Measurements from ENCODE around the gene CLPTM1.

CLPTM1 gene

DNA sequence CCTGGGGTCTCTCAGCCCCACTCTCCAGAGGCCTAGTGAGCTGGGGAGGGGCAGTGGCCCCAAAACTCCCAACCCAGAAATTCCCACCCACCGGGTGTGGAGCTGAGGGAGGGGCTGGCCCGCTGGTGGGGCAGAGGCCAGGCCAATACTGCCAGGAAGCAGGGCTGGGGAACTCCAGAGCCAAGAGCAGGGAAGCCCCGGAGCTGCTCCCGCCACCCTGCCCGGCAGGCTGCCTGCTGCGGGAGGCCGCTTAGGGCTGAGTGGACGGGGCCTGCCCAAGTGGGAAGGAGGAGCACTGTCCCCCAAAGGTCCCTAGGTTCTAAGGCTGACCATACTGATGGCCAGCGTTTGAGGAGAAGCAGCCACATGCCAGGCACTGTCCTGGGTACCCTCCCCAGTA is 33.1 kb downstream of the CLPTM1 start:
- Histone ChIP-seq H3K79me2 (ENCODE audit: control insufficient read depth, insufficient read depth, low read length, poor library complexity) (no peaks in the 10 kb centered on the region), H3K23ac (ENCODE audit: low read length) (no peak overlapping the region), H3K4ac (ENCODE audit: low read depth, low read length) (no peak overlapping the region), H2AFZ (ENCODE audit: insufficient read depth, low read length, poor library complexity) (no peak overlapping the region), H3K27me3 (ENCODE audit: insufficient read depth, low read length) (no peaks in the 10 kb centered on the region), H4K8ac (ENCODE audit: low read depth, low read length) (no peak overlapping the region), H3K4me2 (ENCODE audit: low read length) (no peak overlapping the region), H3K36me3 (ENCODE audit: control insufficient read depth in 1 of 2, insufficient read depth in 2 of 2, low read length in 2 of 2) (peaks cover 83 to 89% of the 10 kb centered on the region in 2 experiments), H3K27ac (ENCODE audit: low read depth, low read length) (no peak overlapping the region), H4K12ac (ENCODE audit: low read depth, low read length) (no peak overlapping the region), H3K79me1 (ENCODE audit: low read length) (no peaks in the 10 kb centered on the region), H3K9ac (ENCODE audit: low read length) (no peak overlapping the region), H3K9me3 (ENCODE audit: insufficient read depth, low read depth, low read length) (no peaks in the 10 kb centered on the region), H4K91ac (ENCODE audit: low read depth, low read length) (no peak overlapping the region), H2AK5ac (ENCODE audit: low read length) (no peak overlapping the region), H2BK12ac (ENCODE audit: low read length) (no peak overlapping the region), H2BK5ac (ENCODE audit: low read depth, low read length, poor library complexity) (no peak overlapping the region), H2BK120ac (ENCODE audit: insufficient read depth, low read length, poor library complexity) (no peak overlapping the region), H3K18ac (ENCODE audit: low read length) (no peak overlapping the region), H3K14ac (ENCODE audit: low read length) (no peak overlapping the region), H3K4me3 (ENCODE audit: low read depth, low read length) (no peak overlapping the region), H3K4me1 (ENCODE audit: control insufficient read depth in 1 of 2, insufficient read depth in 2 of 2, low read length in 2 of 2) (no peaks in the 10 kb centered on the region)
- no CpG with 5 or more reads among the region's 9 CpGs for WGBS (ENCODE audit: extremely low coverage, insufficient coverage, insufficient read length)
- DNase-seq, result no peak

DNA sequence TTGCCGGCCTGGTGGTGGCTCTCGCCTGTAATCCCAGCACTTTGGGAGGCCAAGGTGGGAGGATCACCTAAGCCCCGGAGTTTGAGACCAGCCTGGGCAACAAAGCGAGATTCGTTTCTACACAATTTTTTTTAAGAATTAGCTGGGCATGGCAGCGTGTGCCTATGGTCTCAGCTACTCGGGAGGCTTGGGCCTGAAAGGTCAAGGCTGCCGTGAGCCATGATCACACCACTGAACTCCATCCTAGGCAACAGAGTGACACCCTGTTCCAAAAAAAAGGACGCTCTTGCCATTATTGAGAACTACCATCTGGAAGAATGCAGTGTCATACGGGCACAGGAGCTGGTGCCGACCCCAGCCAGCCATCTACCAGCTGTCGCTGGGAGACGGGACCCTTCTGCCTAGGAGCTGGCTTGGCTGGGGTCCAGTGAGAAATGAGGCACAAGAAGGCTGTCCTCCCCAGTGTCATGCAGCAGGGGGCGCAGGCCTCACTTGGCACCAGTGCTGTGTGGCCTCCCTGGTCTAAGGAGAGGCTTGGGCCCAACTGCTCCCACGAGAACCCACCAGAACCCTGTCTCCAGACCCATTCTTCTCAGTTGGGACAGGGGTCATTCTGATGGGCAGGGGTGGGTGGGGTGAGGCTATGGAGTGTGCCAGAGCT is 33.8 kb downstream of the CLPTM1 start:
- H3K36me3 ChIP-seq (ENCODE audit: control insufficient read depth in 1 of 2, insufficient read depth in 2 of 2, low read length in 2 of 2), result peaks cover 84 to 85% of the 10 kb centered on the region in 2 experiments
- H4K8ac ChIP-seq (ENCODE audit: low read depth, low read length), result no peak overlapping the region
- H3K4me1 ChIP-seq (ENCODE audit: control insufficient read depth in 1 of 2, insufficient read depth in 2 of 2, low read length in 2 of 2), result no peaks in the 10 kb centered on the region
- no peak overlapping the region for H4K12ac ChIP-seq (ENCODE audit: low read depth, low read length)
- no peak overlapping the region for H2BK120ac ChIP-seq (ENCODE audit: insufficient read depth, low read length, poor library complexity)
- H3K18ac ChIP-seq (ENCODE audit: low read length), result no peak overlapping the region
- H3K79me1 ChIP-seq (ENCODE audit: low read length), result no peaks in the 10 kb centered on the region
- no peak overlapping the region for H2AK5ac ChIP-seq (ENCODE audit: low read length)
- H3K14ac ChIP-seq (ENCODE audit: low read length), result no peak overlapping the region
- peaks cover 2% of the 10 kb centered on the region for H3K9me3 ChIP-seq (ENCODE audit: insufficient read depth, low read depth, low read length)
- no peaks in the 10 kb centered on the region for H3K27me3 ChIP-seq (ENCODE audit: insufficient read depth, low read length)
- H3K9ac ChIP-seq (ENCODE audit: low read length), result no peak overlapping the region
- no peak overlapping the region for H2AFZ ChIP-seq (ENCODE audit: insufficient read depth, low read length, poor library complexity)
- no peak overlapping the region for H3K4me3 ChIP-seq (ENCODE audit: low read depth, low read length)
- H2BK5ac ChIP-seq (ENCODE audit: low read depth, low read length, poor library complexity), result no peak overlapping the region
- H3K79me2 ChIP-seq (ENCODE audit: control insufficient read depth, insufficient read depth, low read length, poor library complexity), result no peaks in the 10 kb centered on the region
- no peak overlapping the region for H2BK12ac ChIP-seq (ENCODE audit: low read length)
- H3K23ac ChIP-seq (ENCODE audit: low read length), result no peak overlapping the region
- WGBS (ENCODE audit: extremely low coverage, insufficient coverage, insufficient read length), result no CpG with 5 or more reads among the region's 15 CpGs
- peak; percentile 36 to 69 for DNase-seq
- H3K4ac ChIP-seq (ENCODE audit: low read depth, low read length), result no peak overlapping the region
- H3K4me2 ChIP-seq (ENCODE audit: low read length), result no peak overlapping the region
- H3K27ac ChIP-seq (ENCODE audit: low read depth, low read length), result no peak overlapping the region
- H4K91ac ChIP-seq (ENCODE audit: low read depth, low read length), result no peak overlapping the region

DNA sequence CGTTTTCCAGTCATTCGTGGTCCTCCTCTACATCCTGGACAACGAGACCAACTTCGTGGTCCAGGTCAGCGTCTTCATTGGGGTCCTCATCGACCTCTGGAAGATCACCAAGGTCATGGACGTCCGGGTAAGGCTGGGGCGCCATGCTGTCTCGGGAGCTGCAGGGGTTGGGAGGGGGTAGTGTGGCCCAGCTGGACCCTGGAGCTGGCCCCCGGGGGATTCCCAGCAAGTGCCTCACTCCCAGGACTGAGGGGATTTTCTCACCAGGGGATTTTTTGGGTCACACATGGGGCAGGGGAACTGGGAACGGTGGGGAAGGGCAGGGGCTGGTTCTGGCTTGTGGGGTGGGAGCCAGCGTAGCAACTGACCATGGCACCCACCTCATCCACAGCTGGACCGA is 35.3 kb downstream of the CLPTM1 start:
- no CpG with 5 or more reads among the region's 14 CpGs for WGBS (ENCODE audit: extremely low coverage, insufficient coverage, insufficient read length)
- DNase-seq, result no peak
- no peak overlapping the region for H4K8ac ChIP-seq (ENCODE audit: low read depth, low read length)

DNA sequence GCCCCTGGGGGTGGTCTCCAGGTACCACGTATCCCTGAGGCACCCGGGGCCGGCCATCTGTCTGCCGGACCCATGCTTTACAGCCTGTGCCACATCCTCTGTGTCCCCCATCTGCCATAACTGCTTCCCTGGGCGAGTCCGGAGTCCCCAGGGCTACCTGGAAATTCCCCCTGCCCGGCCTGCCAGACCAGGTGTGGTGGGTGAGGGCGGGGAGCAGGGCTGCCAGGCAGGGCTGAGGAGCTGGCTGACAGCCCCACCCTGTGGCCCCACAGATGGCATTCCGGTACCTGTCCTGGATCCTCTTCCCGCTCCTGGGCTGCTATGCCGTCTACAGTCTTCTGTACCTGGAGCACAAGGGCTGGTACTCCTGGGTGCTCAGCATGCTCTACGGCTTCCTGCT is 35.8 kb downstream of the CLPTM1 start:
- Histone ChIP-seq H3K14ac (ENCODE audit: low read length) (no peak overlapping the region), H2BK12ac (ENCODE audit: low read length) (no peak overlapping the region), H3K4ac (ENCODE audit: low read depth, low read length) (no peak overlapping the region), H4K91ac (ENCODE audit: low read depth, low read length) (no peak overlapping the region), H3K4me3 (ENCODE audit: low read depth, low read length) (no peak overlapping the region), H3K79me2 (ENCODE audit: control insufficient read depth, insufficient read depth, low read length, poor library complexity) (no peaks in the 10 kb centered on the region), H4K8ac (ENCODE audit: low read depth, low read length) (no peak overlapping the region), H3K4me1 (ENCODE audit: control insufficient read depth in 1 of 2, insufficient read depth in 2 of 2, low read length in 2 of 2) (no peaks in the 10 kb centered on the region), H3K27ac (ENCODE audit: low read depth, low read length) (no peak overlapping the region), H2BK5ac (ENCODE audit: low read depth, low read length, poor library complexity) (no peak overlapping the region), H3K9me3 (ENCODE audit: insufficient read depth, low read depth, low read length) (peaks cover 2% of the 10 kb centered on the region), H2BK120ac (ENCODE audit: insufficient read depth, low read length, poor library complexity) (no peak overlapping the region), H3K18ac (ENCODE audit: low read length) (no peak overlapping the region), H3K36me3 (ENCODE audit: control insufficient read depth in 1 of 2, insufficient read depth in 2 of 2, low read length in 2 of 2) (peaks cover 66 to 70% of the 10 kb centered on the region in 2 experiments), H4K12ac (ENCODE audit: low read depth, low read length) (no peak overlapping the region), H3K4me2 (ENCODE audit: low read length) (no peak overlapping the region), H2AFZ (ENCODE audit: insufficient read depth, low read length, poor library complexity) (no peak overlapping the region), H3K9ac (ENCODE audit: low read length) (no peak overlapping the region), H3K23ac (ENCODE audit: low read length) (no peak overlapping the region), H3K79me1 (ENCODE audit: low read length) (no peaks in the 10 kb centered on the region), H3K27me3 (ENCODE audit: insufficient read depth, low read length) (no peaks in the 10 kb centered on the region), H2AK5ac (ENCODE audit: low read length) (no peak overlapping the region)
- no CpG with 5 or more reads among the region's 12 CpGs for WGBS (ENCODE audit: extremely low coverage, insufficient coverage, insufficient read length)
- no peak for DNase-seq

More for the DNA sequence above, 35.3 kb downstream of the CLPTM1 start:
- H2BK12ac ChIP-seq (ENCODE audit: low read length), result no peak overlapping the region
- no peak overlapping the region for H2BK5ac ChIP-seq (ENCODE audit: low read depth, low read length, poor library complexity)
- no peak overlapping the region for H3K14ac ChIP-seq (ENCODE audit: low read length)
- H3K79me2 ChIP-seq (ENCODE audit: control insufficient read depth, insufficient read depth, low read length, poor library complexity), result no peaks in the 10 kb centered on the region
- no peak overlapping the region for H3K18ac ChIP-seq (ENCODE audit: low read length)
- no peak overlapping the region for H3K4ac ChIP-seq (ENCODE audit: low read depth, low read length)
- peaks cover 71 to 75% of the 10 kb centered on the region in 2 experiments for H3K36me3 ChIP-seq (ENCODE audit: control insufficient read depth in 1 of 2, insufficient read depth in 2 of 2, low read length in 2 of 2)
- H3K4me1 ChIP-seq (ENCODE audit: control insufficient read depth in 1 of 2, insufficient read depth in 2 of 2, low read length in 2 of 2), result no peaks in the 10 kb centered on the region
- H3K4me2 ChIP-seq (ENCODE audit: low read length), result no peak overlapping the region
- H2BK120ac ChIP-seq (ENCODE audit: insufficient read depth, low read length, poor library complexity), result no peak overlapping the region
- H3K9ac ChIP-seq (ENCODE audit: low read length), result no peak overlapping the region
- H2AFZ ChIP-seq (ENCODE audit: insufficient read depth, low read length, poor library complexity), result no peak overlapping the region
- H4K12ac ChIP-seq (ENCODE audit: low read depth, low read length), result no peak overlapping the region
- peaks cover 2% of the 10 kb centered on the region for H3K9me3 ChIP-seq (ENCODE audit: insufficient read depth, low read depth, low read length)
- H3K27me3 ChIP-seq (ENCODE audit: insufficient read depth, low read length), result no peaks in the 10 kb centered on the region
- no peak overlapping the region for H3K4me3 ChIP-seq (ENCODE audit: low read depth, low read length)
- no peak overlapping the region for H2AK5ac ChIP-seq (ENCODE audit: low read length)
- no peak overlapping the region for H4K91ac ChIP-seq (ENCODE audit: low read depth, low read length)
- no peak overlapping the region for H3K27ac ChIP-seq (ENCODE audit: low read depth, low read length)
- no peak overlapping the region for H3K23ac ChIP-seq (ENCODE audit: low read length)
- no peaks in the 10 kb centered on the region for H3K79me1 ChIP-seq (ENCODE audit: low read length)
